HepG2 (cell line): ENCODE measurements around the gene DICER1. TPM values are rescaled to one million over a fixed set of nuclear protein-coding genes. Genes with fewer than 3 reads are reported as not detected.
A peak's percentile ranks its signal among the peaks of the same experiment; 100 is the strongest.

Experiments used
- ATAC-seq: fragments of 200-7000 bp; cut with Tn5 transposase; 3 replicates; pipeline ENCODE4 v1.9.1; 2020; ENCODE audit warnings: mild to moderate bottlenecking, moderate library complexity
- BruUV-seq: library from RNA; stranded (reverse); fragments of 400-500 nt; replicated peaks from 2 replicates; lab custom pipeline; 2021; lab: Mats Ljungman, UMichigan
- CTCF ChIA-PET: fragments of 300-600 bp; formaldehyde crosslinking; extraction: SDS; loops from one replicate; lab custom pipeline; 2021; ENCODE audit warnings: low total read pairs, inconsistent platforms, low intra/inter-chr PET ratio; lab: Yijun Ruan, JAX
- POLR2A ChIA-PET: fragments of 350-600 bp; sonication (Branson Sonifier 250); formaldehyde crosslinking; loops from one replicate; lab custom pipeline; 2020; ENCODE audit warnings: antibody characterized with exemption, inconsistent platforms; lab: Yijun Ruan, JAX
- DNase-seq: peaks from one replicate; pipeline ENCODE4 v3.0.0-alpha.2; 2015; ENCODE audit warnings: low spot score
- FAIRE-seq: peaks from 3 replicates; lab custom pipeline; 2011; peaks lifted over from hg19 to GRCh38; lab: Jason Lieb, UNC
- H2AFZ ChIP-seq: one replicate; pipeline ENCODE4 v1.6.1; 2011; ENCODE audit warnings: low read length, inconsistent platforms
- H3K27ac ChIP-seq: fragments of 300-600 bp; 3 replicates; pipeline ENCODE4 v1.8.0; 2011; ENCODE audit warnings: mixed run types, mild to moderate bottlenecking, mixed read lengths, low read length, inconsistent platforms; ENCODE audit not compliant: insufficient read depth; ENCODE audit errors: extremely low read length
- H3K27me3 ChIP-seq, 2 experiments: fragments of 200-600 bp in 1 of 2; 2 replicates in 1 of 2; 3 replicates in 1 of 2; pipeline versions ENCODE4 v1.6.0 to v1.8.0; 2011; ENCODE audit warnings: low read length in 2 of 2, mild to moderate bottlenecking in 2 of 2, moderate library complexity in 2 of 2, inconsistent platforms in 1 of 2; ENCODE audit not compliant: insufficient read depth in 2 of 2, control insufficient read depth in 1 of 2
- H3K36me3 ChIP-seq, 2 experiments: fragments of 200-600 bp in 1 of 2; replicated peaks in 1 of 2; 2 replicates in 1 of 2; 3 replicates in 1 of 2; pipeline versions ENCODE4 v1.5.1 to v1.8.0; 2011; ENCODE audit warnings: low read length in 2 of 2, inconsistent platforms in 1 of 2; ENCODE audit not compliant: insufficient read depth in 2 of 2, control insufficient read depth in 1 of 2
- H3K4me1 ChIP-seq: 2 replicates; pipeline ENCODE4 v1.5.1; 2012; ENCODE audit warnings: low read length, inconsistent platforms; ENCODE audit not compliant: insufficient read depth
- H3K4me2 ChIP-seq: 2 replicates; pipeline ENCODE4 v1.6.0; 2011; ENCODE audit warnings: low read depth, low read length, inconsistent platforms
- H3K4me3 ChIP-seq, 3 experiments: fragments of 200-600 bp in 1 of 3; sonication (generic), shearing (Covaris generic) in 1 of 3; replicated peaks in 1 of 3; 2 replicates each; pipeline ENCODE4 v1.5.1; 2011 to 2016; ENCODE audit warnings: low read length in 3 of 3, inconsistent platforms in 2 of 3, low read depth in 2 of 3, mild to moderate bottlenecking in 2 of 3, control low read depth in 1 of 3, mixed read lengths in 1 of 3; ENCODE audit not compliant: insufficient read depth in 1 of 3
- H3K79me2 ChIP-seq: one replicate; pipeline ENCODE4 v1.6.1; 2011; ENCODE audit warnings: low read length, inconsistent platforms; ENCODE audit not compliant: insufficient read depth
- H3K9ac ChIP-seq: 2 replicates; pipeline ENCODE4 v1.6.0; 2011; ENCODE audit warnings: mild to moderate bottlenecking, low read depth, low read length, inconsistent platforms; ENCODE audit not compliant: insufficient read depth
- H3K9me3 ChIP-seq: 2 replicates; pipeline ENCODE4 v1.5.1; 2012; ENCODE audit warnings: mild to moderate bottlenecking, low read length
- H4K20me1 ChIP-seq: 2 replicates; pipeline ENCODE4 v1.6.0; 2011; ENCODE audit warnings: inconsistent platforms, mild to moderate bottlenecking, low read length, moderate library complexity; ENCODE audit not compliant: insufficient read depth
- BRCA1 ChIP-seq: sonication (generic); formaldehyde crosslinking; IDR thresholded peaks from 2 replicates; pipeline ENCODE4 v1.4.0; 2020; ENCODE audit warnings: missing genetic modification reagents
- HMG20B ChIP-seq: conservative IDR thresholded peaks from 2 replicates; pipeline ENCODE4 v1.6.1; 2016; ENCODE audit warnings: missing genetic modification reagents, missing compliant biosample characterization
- NFYC ChIP-seq: IDR thresholded peaks from 2 replicates; pipeline ENCODE4 v1.6.1; 2016; ENCODE audit warnings: missing genetic modification reagents, missing compliant biosample characterization
- ZBTB38 ChIP-seq: sonication (generic); formaldehyde crosslinking; IDR thresholded peaks from 2 replicates; pipeline ENCODE4 v1.5.1; 2020; ENCODE audit warnings: mild to moderate bottlenecking, missing genetic modification reagents
- ZNF274 ChIP-seq: sonication (generic); formaldehyde crosslinking; IDR thresholded peaks from 2 replicates; pipeline ENCODE4 v1.5.1; 2020; ENCODE audit warnings: mild to moderate bottlenecking, missing genetic modification reagents
- ZNF331 ChIP-seq: sonication (generic); formaldehyde crosslinking; IDR thresholded peaks from 2 replicates; pipeline ENCODE4 v1.4.0; 2020; ENCODE audit warnings: missing genetic modification reagents
- ZNF460 ChIP-seq: sonication (generic); formaldehyde crosslinking; IDR thresholded peaks from 2 replicates; pipeline ENCODE4 v1.5.1; 2020; ENCODE audit warnings: missing genetic modification reagents, mild to moderate bottlenecking, borderline replicate concordance
- ZNF564 ChIP-seq: sonication (generic); formaldehyde crosslinking; IDR thresholded peaks from 2 replicates; pipeline ENCODE4 v1.8.1; 2023; ENCODE audit warnings: mild to moderate bottlenecking, missing genetic modification reagents
- ZNF616 ChIP-seq: sonication (generic); formaldehyde crosslinking; IDR thresholded peaks from 2 replicates; pipeline ENCODE4 v1.5.0; 2020; ENCODE audit warnings: low read depth, mild to moderate bottlenecking, missing genetic modification reagents
- WGBS: methylation state at CpG from one replicate; pipeline ENCODE4 v1.1.6; 2017; ENCODE audit warnings: low lambda C conversion rate; 5-methylcytosine and 5-hydroxymethylcytosine counted together
- in situ Hi-C: cut with HindIII; loops from 2 replicates; pipeline ENCODE4 v1.10.0; 2017; ENCODE audit warnings: low pct_unique_long_range_greater_than_20kb; ENCODE audit not compliant: extremely low pct_ligation_motif_present
- intact Hi-C: fragments of 100-400 bp; cut with micrococcal nuclease; formaldehyde crosslinking; loops from one replicate; pipeline ENCODE4 v1.10.0; 2022; ENCODE audit not compliant: unreplicated experiment
- microRNA-seq: library from miRNA; unstranded; fragments of <30 nt; microRNA quantifications from one replicate; pipeline ENCODE4, GENCODE V29; 2020
- polyA plus RNA-seq, 8 experiments: library from polyadenylated mRNA; depleted of rRNA in 3 of 8; stranded (reverse) in 7 of 8; unstranded in 1 of 8; fragments of >200 nt; fragmentation: Illumina TruSeq in 4 of 8; extraction: Trizol in 4 of 8; gene quantifications; 2 replicates each; pipeline versions ENCODE4 v1.2.1 to v1.2.3, GENCODE V29; 2011 to 2016; ENCODE audit warnings: low read depth in 4 of 8, missing spikeins in 1 of 8, mixed read lengths in 1 of 8; ENCODE audit not compliant: insufficient read depth in 1 of 8
- small RNA-seq, 3 experiments: library from RNA; depleted of rRNA; stranded (forward); fragments of <200 nt; gene quantifications; one replicate each; pipeline ENCODE3, GENCODE V24; 2012; ENCODE audit warnings: low read depth in 2 of 3, low replicate concordance in 1 of 3; ENCODE audit not compliant: insufficient read length in 3 of 3, insufficient read depth in 2 of 3
- total RNA-seq, 5 experiments: library from RNA; depleted of rRNA; stranded (reverse); fragments of >200 nt; fragmentation: Illumina TruSeq; extraction: Trizol; gene quantifications; 2 replicates each; pipeline ENCODE4 v1.2.3, GENCODE V29; 2016; ENCODE audit warnings: low read depth in 1 of 5

The DICER1 gene
- total and polyA plus RNA-seq, 2 of the 13 experiments (the other 11 are each of a cell fraction or from before 2014, with no cell fraction given) = 31.8 to 61.9 TPM

DNA sequence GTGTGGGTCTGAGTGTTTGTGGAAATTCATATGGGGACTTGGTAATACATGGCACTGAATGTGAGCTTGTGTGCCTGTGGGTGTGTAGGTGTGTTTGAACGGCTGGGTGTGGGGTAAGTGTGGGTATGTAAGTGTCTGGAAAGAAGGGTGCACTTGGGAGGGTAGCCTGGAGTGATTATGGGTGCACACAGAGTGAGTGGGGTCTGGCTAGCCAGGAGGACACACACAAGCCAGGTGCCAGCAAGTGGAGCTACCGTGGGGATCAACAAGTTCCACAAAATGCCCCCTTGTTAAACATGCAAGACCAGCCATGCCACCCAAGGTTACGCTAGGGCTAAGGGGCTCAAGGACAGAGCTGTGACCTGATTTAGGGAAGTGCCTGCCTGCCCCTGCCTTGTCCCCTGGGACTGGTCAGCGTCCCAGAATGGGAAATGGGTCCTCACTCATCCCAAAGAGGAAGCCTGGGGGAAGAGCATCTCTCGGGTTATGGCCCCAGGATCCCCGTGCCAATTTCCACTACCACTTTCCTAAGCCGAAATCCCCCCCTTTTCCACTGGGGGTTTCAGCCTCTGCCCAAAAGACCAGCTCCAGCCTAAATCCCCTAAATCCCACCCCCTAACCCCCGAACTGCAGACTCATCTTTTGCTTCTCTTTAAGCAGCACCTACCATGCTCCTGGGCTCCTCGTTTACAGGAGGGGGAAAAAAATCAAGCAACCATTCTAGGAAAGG lies 118.6 kb downstream of the DICER1 start (continued):
- TF ChIP-seq HMG20B (CRISPR knock-in tag) (no peak), ZNF274 (CRISPR knock-in tag) (no peak), ZNF331 (CRISPR knock-in tag) (no peak), ZNF460 (CRISPR knock-in tag) (no peak), ZBTB38 (no peak), ZNF616 (CRISPR knock-in tag) (no peak), BRCA1 (CRISPR knock-in tag) (no peak)

DNA sequence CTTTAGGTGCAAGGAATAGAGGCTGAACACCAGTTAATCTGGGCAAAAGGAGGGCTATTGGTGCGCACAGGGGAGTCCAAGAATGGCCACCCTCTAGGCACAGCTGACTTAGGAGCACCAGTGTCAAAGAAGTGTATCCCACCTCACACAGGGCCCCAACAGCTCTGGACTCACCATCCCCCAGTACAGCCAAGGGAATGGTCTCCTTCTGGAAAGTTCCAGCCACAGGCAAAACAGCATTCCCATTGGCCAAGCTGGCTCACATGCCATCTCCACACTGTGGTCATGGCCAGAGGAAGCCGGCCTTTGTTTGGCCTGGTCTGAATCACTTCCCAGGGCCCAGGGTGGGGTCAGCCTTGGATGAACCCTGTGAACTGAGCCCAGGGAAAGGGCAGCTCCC lies 120.1 kb downstream of the DICER1 start:
- no peaks in the 10 kb centered on the region for H4K20me1 ChIP-seq
- ChIA-PET CTCF (no interaction called here), POLR2A (no interaction called here)
- 13% methylated on average over 1 of the region's 2 CpGs for WGBS
- H3K79me2 ChIP-seq = no peaks in the 10 kb centered on the region
- TF ChIP-seq NFYC (CRISPR knock-in tag) = 0 out of 2 replicates have a peak, but pooled peaks have one; percentile 16
- TF ChIP-seq ZNF564 (CRISPR knock-in tag) = no peak
- no peaks in the 10 kb centered on the region for H3K9me3 ChIP-seq
- H2AFZ ChIP-seq = no peak overlapping the region
- FAIRE-seq = no peak
- no peak overlapping the region for H3K27ac ChIP-seq
- no peaks in the 10 kb centered on the region for H3K36me3 ChIP-seq
- H3K9ac ChIP-seq = no peak overlapping the region
- H3K4me2 ChIP-seq = no peak overlapping the region
- no peak for DNase-seq
- in situ Hi-C loops = no loop called here
- peaks cover 8 to 50% of the 10 kb centered on the region in 2 experiments; a peak in 4 of 5 replicates for H3K27me3 ChIP-seq
- no TSS peak for BruUV-seq
- intact Hi-C loops = no loop called here
- no peaks in the 10 kb centered on the region for H3K4me1 ChIP-seq
- peak; percentile 31; the same call in 1 of the 3 replicates for ATAC-seq
- H3K4me3 ChIP-seq = no peak overlapping the region

Small RNA genes lying within 50 kb of the gene (microRNA-seq; reads per million reads assigned to microRNA genes)
- gene MIR3173 = 6.0 reads per million, percentile 36 among the genes with 10 or more reads in this experiment

Small RNA genes lying within 50 kb of the gene (small RNA-seq; reads per million reads assigned to genes)
- gene MIR3173 = 0 to 0.97 (median 0) reads per million in 3 experiments

Other genes with a start within 250 kb of the DICER1 start
- 15.1 and 16.2 TPM in 2 replicates for gene CLMN, start 162.4 kb upstream of the DICER1 start, total RNA-seq (2016; rRNA removed; fragmentation: Illumina TruSeq; extraction: Trizol)
- gene CLMN, start 162.4 kb upstream of the DICER1 start, polyA plus RNA-seq (2011; rRNA removed) = 16.4 and 16.7 TPM in 2 replicates